Endothelial cell of umbilical vein (primary cell): ENCODE measurements around the gene NUDT14.

Experiments used
- EZH2 ChIP-seq: IDR thresholded peaks from 2 replicates; pipeline ENCODE4 v1.6.1; 2012; ENCODE audit warnings: borderline replicate concordance, low read depth, mild to moderate bottlenecking, moderate library complexity, low read length, inconsistent platforms; ENCODE audit not compliant: severe bottlenecking
- POLR2AphosphoS5 ChIP-seq: IDR thresholded peaks from 2 replicates; pipeline ENCODE4 v1.6.1; 2012; ENCODE audit warnings: low read depth, mild to moderate bottlenecking, control low read depth, low read length, moderate library complexity; ENCODE audit not compliant: insufficient read depth
- TF ChIP-seq, protein P1 (sequence below), 2 donors: IDR thresholded peaks; 1 replicate in 1 of 2; 2 replicates in 1 of 2; pipeline ENCODE4 v1.5.1; 2011; ENCODE audit warnings: low read length in 2 of 2, mild to moderate bottlenecking in 2 of 2, moderate library complexity in 2 of 2, control low read depth in 1 of 2, inconsistent platforms in 1 of 2, low read depth in 1 of 2; ENCODE audit not compliant: insufficient read depth in 1 of 2; ENCODE audit errors: extremely low read depth in 1 of 2

- TF ChIP-seq POLR2AphosphoS5 (peak; percentile 71), EZH2 (no peak)
- TF ChIP-seq, protein P1, sequence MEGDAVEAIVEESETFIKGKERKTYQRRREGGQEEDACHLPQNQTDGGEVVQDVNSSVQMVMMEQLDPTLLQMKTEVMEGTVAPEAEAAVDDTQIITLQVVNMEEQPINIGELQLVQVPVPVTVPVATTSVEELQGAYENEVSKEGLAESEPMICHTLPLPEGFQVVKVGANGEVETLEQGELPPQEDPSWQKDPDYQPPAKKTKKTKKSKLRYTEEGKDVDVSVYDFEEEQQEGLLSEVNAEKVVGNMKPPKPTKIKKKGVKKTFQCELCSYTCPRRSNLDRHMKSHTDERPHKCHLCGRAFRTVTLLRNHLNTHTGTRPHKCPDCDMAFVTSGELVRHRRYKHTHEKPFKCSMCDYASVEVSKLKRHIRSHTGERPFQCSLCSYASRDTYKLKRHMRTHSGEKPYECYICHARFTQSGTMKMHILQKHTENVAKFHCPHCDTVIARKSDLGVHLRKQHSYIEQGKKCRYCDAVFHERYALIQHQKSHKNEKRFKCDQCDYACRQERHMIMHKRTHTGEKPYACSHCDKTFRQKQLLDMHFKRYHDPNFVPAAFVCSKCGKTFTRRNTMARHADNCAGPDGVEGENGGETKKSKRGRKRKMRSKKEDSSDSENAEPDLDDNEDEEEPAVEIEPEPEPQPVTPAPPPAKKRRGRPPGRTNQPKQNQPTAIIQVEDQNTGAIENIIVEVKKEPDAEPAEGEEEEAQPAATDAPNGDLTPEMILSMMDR (IDR thresholded peaks at IDR 0.05; ENCODE audit: extremely low read depth in 1 of 2, insufficient read depth in 1 of 2, low read depth in 1 of 2, low read length in 2 of 2): no peak
Observed at GRCh38 chr14:105180592-105181548, at the start of gene NUDT14.
